Activated B cell treated with CpG ODN at 0.5 μM for 24 hours (primary cell): Measurements from ENCODE around the gene ABCA7. TPM values are rescaled to one million over a fixed set of nuclear protein-coding genes. Genes with fewer than 3 reads are reported as not detected.

ENCODE experiments used
- ATAC-seq: fragments of 200-7000 bp; cut with Tn5 transposase; one replicate; pipeline ENCODE4 v1.10.0; 2021; ENCODE audit warnings: low read depth, mild to moderate bottlenecking, moderate library complexity
- CTCF ChIA-PET: fragments of 350-600 bp; sonication (Branson Sonifier 250); formaldehyde crosslinking; loops from one replicate; lab custom pipeline; 2021; ENCODE audit warnings: antibody characterized with exemption; lab: Charles Lee
- POLR2A ChIA-PET: fragments of 350-600 bp; sonication (Branson Sonifier 250); formaldehyde crosslinking; loops from one replicate; lab custom pipeline; 2021; ENCODE audit warnings: antibody characterized with exemption; lab: Charles Lee
- DNase-seq: peaks from one replicate; pipeline ENCODE4 v3.0.0; 2022
- H3K27ac Mint-ChIP-seq: one replicate; pipeline ENCODE4 v1.8.0; 2020; ENCODE audit warnings: mixed read lengths
- H3K27me3 Mint-ChIP-seq: one replicate; pipeline ENCODE4 v1.8.0; 2021; ENCODE audit warnings: mixed read lengths
- H3K36me3 Mint-ChIP-seq: one replicate; pipeline ENCODE4 v1.8.0; 2021; ENCODE audit warnings: low read depth, mixed read lengths
- H3K4me1 Mint-ChIP-seq: one replicate; pipeline ENCODE4 v1.8.0; 2021; ENCODE audit warnings: mixed read lengths
- H3K4me3 Mint-ChIP-seq: one replicate; pipeline ENCODE4 v1.8.0; 2020; ENCODE audit warnings: mild to moderate bottlenecking, mixed read lengths
- H3K9me3 Mint-ChIP-seq: one replicate; pipeline ENCODE4 v1.8.0; 2020; ENCODE audit warnings: mixed read lengths
- intact Hi-C: fragments of 100-400 bp; cut with micrococcal nuclease; formaldehyde crosslinking; loops from one replicate; pipeline ENCODE4 v1.15.1; 2024
- total RNA-seq: library from RNA; stranded (reverse); gene quantifications from 2 replicates; pipeline ENCODE4 v1.2.3, GENCODE V29; 2022
- TF ChIP-seq, protein P1 (sequence below): fragments of 200-600 bp; IDR thresholded peaks from one replicate; pipeline ENCODE4 v1.8.0; 2022; ENCODE audit warnings: antibody characterized with exemption, mild to moderate bottlenecking

The ABCA7 gene
- total RNA-seq, 1 donor from 2014 or later: 188 TPM

DNA sequence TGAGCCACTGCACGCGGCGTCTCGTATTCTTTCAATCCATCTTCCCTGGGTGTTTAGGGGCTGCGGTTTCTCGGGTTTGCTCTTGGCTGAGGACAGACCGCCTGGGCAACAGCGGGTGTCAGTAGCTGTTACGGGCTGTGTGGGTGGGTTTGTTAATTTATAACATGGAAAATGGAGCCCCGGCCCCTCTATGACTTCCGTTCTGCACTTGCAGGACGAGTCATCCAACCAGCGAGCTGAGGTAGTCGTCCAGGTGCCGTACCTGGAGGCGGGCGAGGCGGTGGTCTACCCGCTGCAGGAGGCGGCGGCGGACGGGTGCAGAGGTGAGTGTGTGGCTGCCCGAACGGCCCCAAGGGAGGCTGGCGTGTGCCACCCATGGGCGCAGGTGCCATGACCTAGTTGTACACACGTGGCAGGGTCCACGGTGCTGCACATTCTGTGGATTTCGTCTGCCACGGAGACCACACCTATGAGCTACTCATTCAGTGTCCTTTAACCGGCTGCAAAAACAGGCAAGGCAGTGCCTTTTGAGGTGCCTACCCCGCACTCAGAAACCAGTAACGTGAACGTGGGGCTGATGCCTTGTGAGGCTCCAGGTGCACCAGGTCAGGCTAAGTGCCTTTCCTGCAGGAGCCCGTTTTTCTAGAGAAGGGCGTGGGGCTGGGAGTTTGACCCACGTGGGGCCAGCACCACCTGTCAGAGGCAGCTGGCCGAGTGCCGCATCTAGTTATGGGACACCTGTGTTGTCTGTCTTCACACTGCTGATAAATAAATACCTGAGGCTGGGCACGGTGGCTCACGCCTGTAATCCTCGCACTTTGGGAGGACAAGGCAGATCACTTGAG is 44.3 kb downstream of the ABCA7 start:
- no peak for DNase-seq
- peaks cover 60% of the 10 kb centered on the region for H3K4me1 Mint-ChIP-seq

DNA sequence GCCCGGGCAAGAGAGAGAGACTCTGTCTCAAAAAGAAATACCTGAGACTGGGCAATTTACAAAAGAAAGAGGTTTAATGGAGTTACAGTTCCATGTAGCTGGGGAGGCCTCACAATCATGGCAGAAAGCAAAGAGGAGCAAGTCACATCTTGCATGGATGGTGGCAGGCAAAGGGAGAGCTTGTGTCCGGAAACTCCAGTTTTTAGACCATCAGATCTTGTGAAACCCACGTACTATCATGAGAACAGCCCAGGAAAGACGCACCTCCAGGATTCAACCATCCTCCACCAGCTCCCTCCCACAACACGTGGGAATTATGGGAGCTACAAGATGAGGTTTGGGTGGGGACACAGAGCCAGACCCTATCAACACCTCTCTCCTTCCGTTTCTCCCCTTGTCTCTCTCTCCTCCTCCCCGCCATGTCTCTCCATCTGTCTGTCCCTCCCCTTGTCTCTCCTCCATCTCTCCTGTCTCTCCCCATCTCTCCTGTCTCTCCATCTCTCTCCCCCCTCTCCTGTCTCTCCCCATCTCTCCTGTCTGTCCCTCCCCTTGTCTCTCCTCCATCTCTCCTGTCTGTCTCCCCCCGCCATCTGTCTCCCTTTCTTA is 45.2 kb downstream of the ABCA7 start:
- Mint-ChIP-seq H3K27me3 (no peaks in the 10 kb centered on the region), H3K9me3 (no peaks in the 10 kb centered on the region), H3K27ac (peak overlapping the region; percentile 69), H3K36me3 (peaks cover 69% of the 10 kb centered on the region), H3K4me3 (no peak overlapping the region), H3K4me1 (peaks cover 59% of the 10 kb centered on the region)
- TF ChIP-seq, protein P1, sequence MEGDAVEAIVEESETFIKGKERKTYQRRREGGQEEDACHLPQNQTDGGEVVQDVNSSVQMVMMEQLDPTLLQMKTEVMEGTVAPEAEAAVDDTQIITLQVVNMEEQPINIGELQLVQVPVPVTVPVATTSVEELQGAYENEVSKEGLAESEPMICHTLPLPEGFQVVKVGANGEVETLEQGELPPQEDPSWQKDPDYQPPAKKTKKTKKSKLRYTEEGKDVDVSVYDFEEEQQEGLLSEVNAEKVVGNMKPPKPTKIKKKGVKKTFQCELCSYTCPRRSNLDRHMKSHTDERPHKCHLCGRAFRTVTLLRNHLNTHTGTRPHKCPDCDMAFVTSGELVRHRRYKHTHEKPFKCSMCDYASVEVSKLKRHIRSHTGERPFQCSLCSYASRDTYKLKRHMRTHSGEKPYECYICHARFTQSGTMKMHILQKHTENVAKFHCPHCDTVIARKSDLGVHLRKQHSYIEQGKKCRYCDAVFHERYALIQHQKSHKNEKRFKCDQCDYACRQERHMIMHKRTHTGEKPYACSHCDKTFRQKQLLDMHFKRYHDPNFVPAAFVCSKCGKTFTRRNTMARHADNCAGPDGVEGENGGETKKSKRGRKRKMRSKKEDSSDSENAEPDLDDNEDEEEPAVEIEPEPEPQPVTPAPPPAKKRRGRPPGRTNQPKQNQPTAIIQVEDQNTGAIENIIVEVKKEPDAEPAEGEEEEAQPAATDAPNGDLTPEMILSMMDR: no peak
- ATAC-seq (no peak), DNase-seq (no peak)
- intact Hi-C loops: no loop called here
- ChIA-PET POLR2A (interaction anchor here (0.7 to 10.8 kb wide), 10 partner anchors 10 to 318 kb away, joined by 3 to 184 read pairs (median 13); partner anchors contain the start of genes ABCA7, ARHGAP45, GPX4 and POLR2E), CTCF (interaction anchor here (1.5 kb wide), 1 partner anchor 20 kb away, joined by 4 read pairs; no protein-coding TSS in a partner anchor)

More for the DNA sequence above, 44.3 kb downstream of the ABCA7 start:
- ChIA-PET CTCF (interaction anchor here (1.5 kb wide), 1 partner anchor 19 kb away, joined by 4 read pairs; no protein-coding TSS in a partner anchor), POLR2A (interaction anchor here (0.6 to 10.8 kb wide), 7 partner anchors 9 to 248 kb away, joined by 3 to 184 read pairs (median 4); partner anchors contain the start of genes ARHGAP45 and POLR2E)
- intact Hi-C loops: no loop called here
- H3K9me3 Mint-ChIP-seq: no peaks in the 10 kb centered on the region
- H3K36me3 Mint-ChIP-seq: peaks cover 70% of the 10 kb centered on the region
- no peak overlapping the region for H3K4me3 Mint-ChIP-seq
- H3K27me3 Mint-ChIP-seq: no peaks in the 10 kb centered on the region
- TF ChIP-seq, protein P1: no peak
- peak overlapping the region; percentile 69 for H3K27ac Mint-ChIP-seq
- no peak for ATAC-seq

DNA sequence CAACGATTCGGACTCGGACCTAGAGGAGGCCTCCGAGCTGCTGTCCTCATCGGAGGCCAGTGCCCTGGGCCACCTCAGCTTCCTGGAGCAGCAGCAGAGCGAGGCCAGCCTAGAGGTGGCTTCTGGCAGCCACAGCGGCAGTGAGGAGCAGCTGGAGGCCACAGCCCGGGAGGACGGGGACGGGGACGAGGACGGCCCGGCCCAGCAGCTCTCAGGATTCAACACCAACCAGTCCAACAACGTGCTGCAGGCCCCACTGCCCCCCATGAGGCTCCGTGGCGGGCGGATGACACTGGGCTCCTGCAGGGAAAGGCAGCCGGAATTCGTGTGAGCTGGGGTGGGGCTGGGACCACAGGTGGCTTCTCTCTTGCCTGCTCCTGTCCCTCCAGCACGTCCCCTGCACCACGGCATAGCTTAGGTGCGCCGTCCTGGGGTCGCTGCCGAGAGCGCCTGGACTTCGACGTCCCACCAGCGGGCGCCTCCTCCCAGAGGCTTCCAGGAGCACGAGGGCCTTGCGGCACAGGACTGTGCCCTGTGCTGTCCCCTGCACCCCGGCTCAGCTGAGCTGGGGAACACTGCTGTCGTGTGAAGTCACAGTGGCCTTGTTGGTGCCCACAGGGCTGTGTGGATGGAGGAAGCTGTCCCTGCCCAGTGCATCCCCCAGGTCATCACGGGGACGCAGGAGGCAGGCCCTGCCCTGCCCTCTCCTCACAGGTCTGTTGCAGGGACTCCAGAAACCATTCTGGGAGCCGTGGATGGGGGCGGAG is 46.0 kb downstream of the ABCA7 start:
- TF ChIP-seq, protein P1: no peak
- Mint-ChIP-seq H3K4me3 (no peak overlapping the region), H3K4me1 (peaks cover 57% of the 10 kb centered on the region), H3K9me3 (no peaks in the 10 kb centered on the region), H3K36me3 (peaks cover 66% of the 10 kb centered on the region), H3K27ac (peak overlapping the region; percentile 69), H3K27me3 (no peaks in the 10 kb centered on the region)
- intact Hi-C loops: loop anchor here (2.0 kb wide), 1 partner anchor 29 kb away; no protein-coding TSS in a partner anchor
- ATAC-seq: no peak
- ChIA-PET POLR2A (interaction anchor here (0.6 to 10.8 kb wide), 10 partner anchors 9 to 317 kb away, joined by 3 to 184 read pairs (median 13); partner anchors contain the start of genes ABCA7, ARHGAP45, GPX4 and POLR2E), CTCF (interaction anchor here (0.8 to 1.5 kb wide), 2 partner anchors 21 kb away, joined by 3 to 4 read pairs; no protein-coding TSS in a partner anchor)
- peak; percentile 17 for DNase-seq

DNA sequence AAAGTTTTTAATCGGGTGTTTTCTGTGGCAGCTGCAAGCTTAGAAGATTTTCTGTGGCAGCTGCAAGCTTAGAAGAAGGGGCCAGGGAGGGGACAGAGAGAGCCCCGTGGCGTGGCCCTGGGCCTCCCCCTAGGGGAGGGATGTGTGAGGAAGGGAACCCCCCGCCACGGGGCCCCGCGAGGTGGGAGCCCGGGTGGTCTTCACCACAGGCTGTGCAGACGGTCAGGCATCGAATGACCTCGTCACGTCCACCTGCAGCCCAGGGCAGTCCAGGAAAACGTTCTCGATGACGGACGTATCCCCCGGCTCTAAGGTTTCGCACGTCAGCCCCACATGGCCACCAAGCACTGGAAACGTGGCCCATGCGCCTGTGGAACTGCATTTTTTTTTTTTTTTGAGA is 46.7 kb downstream of the ABCA7 start:
- peaks cover 64% of the 10 kb centered on the region for H3K36me3 Mint-ChIP-seq
- peaks cover 54% of the 10 kb centered on the region for H3K4me1 Mint-ChIP-seq
- no peak for ATAC-seq
- no peak overlapping the region for H3K4me3 Mint-ChIP-seq
- ChIA-PET CTCF (interaction anchor here (1.9 kb wide), 1 partner anchor 22 kb away, joined by 7 read pairs; no protein-coding TSS in a partner anchor), POLR2A (interaction anchor here (0.6 to 10.8 kb wide), 6 partner anchors 11 to 65 kb away, joined by 3 to 184 read pairs (median 28); partner anchors contain the start of genes ABCA7, ARHGAP45, GPX4 and RNU6-2)
- peak overlapping the region; percentile 53 for H3K27ac Mint-ChIP-seq
- no peaks in the 10 kb centered on the region for H3K27me3 Mint-ChIP-seq
- no peak for DNase-seq
- intact Hi-C loops: loop anchor here (1.0 to 2.0 kb wide), 2 partner anchors 9 to 30 kb away; no protein-coding TSS in a partner anchor
- TF ChIP-seq, protein P1: no peak
- no peaks in the 10 kb centered on the region for H3K9me3 Mint-ChIP-seq
